Mesenteric fat pad (tissue), 1 donor: ENCODE results near the gene RAB43. TPM values are rescaled to one million over a fixed set of nuclear protein-coding genes. Genes with fewer than 3 reads are reported as not detected.

ENCODE experiments used
- DNase-seq: peaks from one replicate; pipeline ENCODE4 v3.0.0-alpha.2; 2020; ENCODE audit warnings: low spot score
- total RNA-seq: library from RNA; stranded (reverse); fragmentation: NEBNext Ultra II Directional; extraction: Animal tissue kit (Norgen Biotek cat#: 25700); gene quantifications from one replicate; pipeline ENCODE4 v1.2.1, GENCODE V29; 2021
- donor health status: DM: yes; HTN: yes; CAD: no.

Gene RAB43
- total RNA-seq, 1 donor from 2014 or later: 33.0 TPM

- no peak for DNase-seq
Measured at GRCh38 chr3:129040039-129040336, 81.6 kb downstream of the RAB43 start.

DNA sequence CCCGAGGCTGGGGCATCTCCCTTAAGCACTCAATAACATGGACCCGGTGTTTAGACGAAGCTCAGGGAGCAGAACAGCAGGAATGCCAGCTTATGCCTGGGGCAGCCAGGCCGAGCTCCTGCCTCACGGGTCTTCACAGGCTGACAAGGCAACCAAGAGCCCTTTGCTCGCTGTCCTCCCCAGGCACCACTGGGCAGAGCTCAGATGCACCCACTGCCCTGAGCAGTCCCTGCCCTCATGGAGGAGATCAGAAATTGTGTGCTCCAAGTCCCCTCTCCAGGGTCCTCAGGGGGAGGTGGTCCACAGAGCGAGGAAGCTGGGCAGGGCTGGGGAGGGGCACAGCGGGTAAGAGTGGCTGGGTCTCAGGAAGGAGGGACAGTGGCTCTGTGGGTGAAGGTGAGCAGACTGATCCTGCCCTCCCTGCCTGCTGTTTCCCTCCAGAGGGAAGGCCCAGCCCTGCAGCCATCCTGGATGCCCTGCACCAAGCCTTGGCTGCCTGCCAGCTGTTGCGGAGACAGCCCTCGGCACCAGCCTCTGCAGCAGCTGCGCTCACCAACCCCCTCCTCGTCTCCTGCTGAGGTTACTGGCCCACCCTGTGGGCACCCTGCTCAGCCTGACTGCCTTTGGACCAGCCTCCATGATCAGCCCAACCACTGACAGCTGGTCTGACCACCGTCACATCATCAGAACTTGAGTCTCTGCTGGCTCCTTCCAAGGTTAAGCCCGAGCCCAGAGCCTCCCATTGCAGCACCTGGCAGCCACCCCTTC lies 82.1 kb downstream of the RAB43 start:
- no peak for DNase-seq

GRCh38 chr3:129038121-129038855 lies 83.3 kb downstream of the RAB43 start:
- DNase-seq: no peak

Other genes with a start within 250 kb of the RAB43 start
- gene ACAD9, start 242.2 kb downstream of the RAB43 start, total RNA-seq: 46.3 TPM
- gene CFAP92, start 127.7 kb downstream of the RAB43 start, total RNA-seq: 0.64 TPM
- gene EFCC1, start 120.5 kb downstream of the RAB43 start, total RNA-seq: 1.8 TPM
- not detected for gene GP9, start 61.0 kb downstream of the RAB43 start, total RNA-seq
- gene ISY1, start 39.3 kb upstream of the RAB43 start, total RNA-seq: 23.4 TPM
- gene CNBP, start 62.1 kb upstream of the RAB43 start, total RNA-seq: 338 TPM
- 183 TPM for gene COPG1, start 127.8 kb upstream of the RAB43 start, total RNA-seq
- gene HMCES, start 157.1 kb upstream of the RAB43 start, total RNA-seq: 38.5 TPM